Fibroblast of lung (primary cell): Measurements from ENCODE around the gene L2HGDH. TPM values are rescaled to one million over a fixed set of nuclear protein-coding genes. Genes with fewer than 3 reads are reported as not detected.
"Not testable (repeated sequence)": the region's sequence is repeated elsewhere in the genome, so short reads cannot be mapped to it uniquely, and the experiment has no call there.

Experiments used
- DNase-seq, 2 donors: peaks; one replicate each; pipeline versions ENCODE4 v3.0.0 to v3.0.0-alpha.2; 2010; ENCODE audit warnings: low read depth in 2 of 2
- H2AFZ ChIP-seq: 2 replicates; pipeline ENCODE4 v1.5.1; 2012; ENCODE audit warnings: low read length, control low read depth, inconsistent platforms
- H3K27ac ChIP-seq: 2 replicates; pipeline ENCODE4 v1.5.1; 2011; ENCODE audit warnings: low read length, control low read depth; ENCODE audit not compliant: insufficient read depth
- H3K27me3 ChIP-seq: 2 replicates; pipeline ENCODE4 v1.5.1; 2011; ENCODE audit warnings: mild to moderate bottlenecking, low read length; ENCODE audit not compliant: control insufficient read depth, insufficient read depth
- H3K36me3 ChIP-seq: 2 replicates; pipeline ENCODE4 v1.5.1; 2011; ENCODE audit warnings: low read length; ENCODE audit not compliant: control insufficient read depth, insufficient read depth
- H3K4me1 ChIP-seq: 2 replicates; pipeline ENCODE4 v1.5.1; 2011; ENCODE audit warnings: low read length; ENCODE audit not compliant: control insufficient read depth, insufficient read depth; ENCODE audit errors: extremely low read depth
- H3K4me2 ChIP-seq: 2 replicates; pipeline ENCODE4 v1.5.1; 2011; ENCODE audit warnings: low read length, control low read depth; ENCODE audit not compliant: insufficient read depth; ENCODE audit errors: extremely low read depth
- H3K4me3 ChIP-seq, 4 experiments: fragments of 200-600 bp in 1 of 4; sonication (generic) in 1 of 4; replicated peaks in 1 of 4; 2 replicates each; pipeline ENCODE4 v1.5.1; 2011 to 2016; ENCODE audit warnings: low read length in 4 of 4, low read depth in 3 of 4, mild to moderate bottlenecking in 3 of 4, control low read depth in 2 of 4, inconsistent platforms in 1 of 4, mixed read lengths in 1 of 4; ENCODE audit not compliant: insufficient read depth in 1 of 4; ENCODE audit errors: control extremely low read depth in 1 of 4
- H3K79me2 ChIP-seq: 2 replicates; pipeline ENCODE4 v1.5.1; 2012; ENCODE audit warnings: mild to moderate bottlenecking, low read length, inconsistent platforms; ENCODE audit not compliant: control insufficient read depth, insufficient read depth
- H3K9ac ChIP-seq: 2 replicates; pipeline ENCODE4 v1.5.1; 2011; ENCODE audit warnings: mild to moderate bottlenecking, low read length, control low read depth; ENCODE audit not compliant: insufficient read depth
- H3K9me3 ChIP-seq: 2 replicates; pipeline ENCODE4 v1.5.1; 2012; ENCODE audit warnings: low read depth, low read length; ENCODE audit not compliant: control insufficient read depth, insufficient read depth
- H4K20me1 ChIP-seq: 2 replicates; pipeline ENCODE4 v1.5.1; 2011; ENCODE audit warnings: low read length; ENCODE audit not compliant: control insufficient read depth, insufficient read depth; ENCODE audit errors: extremely low read depth
- EZH2 ChIP-seq: IDR thresholded peaks from 2 replicates; pipeline ENCODE4 v1.5.1; 2012; ENCODE audit warnings: low read length, control low read depth, mild to moderate bottlenecking; ENCODE audit errors: missing control alignments
- polyA plus RNA-seq, 2 donors: library from polyadenylated mRNA; depleted of rRNA in 1 of 2; stranded (reverse) in 1 of 2; unstranded in 1 of 2; fragments of >200 nt; gene quantifications; 2 replicates each; pipeline ENCODE4 v1.2.1, GENCODE V29; 2011 to 2012; ENCODE audit warnings: missing spikeins in 1 of 2
- total RNA-seq: library from RNA; depleted of rRNA; stranded (reverse); fragments of >200 nt; gene quantifications from 2 replicates; pipeline ENCODE4 v1.2.1, GENCODE V29; 2014
- TF ChIP-seq, protein P1 (sequence below), 2 donors: IDR thresholded peaks in 1 of 2; conservative IDR thresholded peaks in 1 of 2; 1 replicate in 1 of 2; 2 replicates in 1 of 2; pipeline ENCODE4 v1.5.1; 2011 to 2012; ENCODE audit warnings: low read length in 2 of 2, control low read depth in 1 of 2, inconsistent platforms in 1 of 2, low read depth in 1 of 2, mild to moderate bottlenecking in 1 of 2

L2HGDH gene
- total and polyA plus RNA-seq, 2 donors (not counting 1 experiment from before 2014, with no cell fraction given), result 3.0 to 3.8 TPM

DNA sequence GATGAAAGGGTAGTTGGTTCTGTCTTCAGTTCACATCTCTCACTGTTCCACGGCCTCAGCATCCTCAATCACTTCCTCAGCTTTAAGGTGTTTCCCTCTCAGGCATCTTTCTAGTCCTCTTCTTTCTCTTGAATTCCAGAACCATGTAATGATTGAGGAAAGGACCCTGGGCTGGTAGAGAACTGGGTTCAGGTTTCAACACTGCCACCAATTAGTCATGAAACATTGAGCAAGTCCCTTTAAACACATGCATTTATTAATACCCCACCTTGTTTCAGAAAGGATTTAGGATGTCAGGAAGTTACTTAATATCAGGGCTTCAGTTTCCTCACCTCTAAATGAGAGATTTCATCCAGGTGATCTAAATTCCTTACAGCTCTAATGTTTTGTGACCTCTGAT lies 7.3 kb upstream of the L2HGDH start:
- no peak for TF ChIP-seq EZH2
- TF ChIP-seq, protein P1, sequence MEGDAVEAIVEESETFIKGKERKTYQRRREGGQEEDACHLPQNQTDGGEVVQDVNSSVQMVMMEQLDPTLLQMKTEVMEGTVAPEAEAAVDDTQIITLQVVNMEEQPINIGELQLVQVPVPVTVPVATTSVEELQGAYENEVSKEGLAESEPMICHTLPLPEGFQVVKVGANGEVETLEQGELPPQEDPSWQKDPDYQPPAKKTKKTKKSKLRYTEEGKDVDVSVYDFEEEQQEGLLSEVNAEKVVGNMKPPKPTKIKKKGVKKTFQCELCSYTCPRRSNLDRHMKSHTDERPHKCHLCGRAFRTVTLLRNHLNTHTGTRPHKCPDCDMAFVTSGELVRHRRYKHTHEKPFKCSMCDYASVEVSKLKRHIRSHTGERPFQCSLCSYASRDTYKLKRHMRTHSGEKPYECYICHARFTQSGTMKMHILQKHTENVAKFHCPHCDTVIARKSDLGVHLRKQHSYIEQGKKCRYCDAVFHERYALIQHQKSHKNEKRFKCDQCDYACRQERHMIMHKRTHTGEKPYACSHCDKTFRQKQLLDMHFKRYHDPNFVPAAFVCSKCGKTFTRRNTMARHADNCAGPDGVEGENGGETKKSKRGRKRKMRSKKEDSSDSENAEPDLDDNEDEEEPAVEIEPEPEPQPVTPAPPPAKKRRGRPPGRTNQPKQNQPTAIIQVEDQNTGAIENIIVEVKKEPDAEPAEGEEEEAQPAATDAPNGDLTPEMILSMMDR (conservative IDR thresholded peaks at IDR 0.05 in 1 of 2, IDR thresholded peaks at IDR 0.05 in 1 of 2; ENCODE audit: low read depth in 1 of 2, low read length in 2 of 2), result no peak
- Histone ChIP-seq H3K9me3 (no peaks in the 10 kb centered on the region), H3K27me3 (no peaks in the 10 kb centered on the region), H3K9ac (no peak overlapping the region), H4K20me1 (no peaks in the 10 kb centered on the region), H3K79me2 (peaks cover 3% of the 10 kb centered on the region), H3K27ac (no peak overlapping the region), H3K4me2 (no peak overlapping the region), H3K4me1 (peaks cover 15% of the 10 kb centered on the region), H3K36me3 (peaks cover 3% of the 10 kb centered on the region), H2AFZ (no peak overlapping the region), H3K4me3 (no peak overlapping the region)
- DNase-seq, result peak in 1 of 2 donors; percentile 30

DNA sequence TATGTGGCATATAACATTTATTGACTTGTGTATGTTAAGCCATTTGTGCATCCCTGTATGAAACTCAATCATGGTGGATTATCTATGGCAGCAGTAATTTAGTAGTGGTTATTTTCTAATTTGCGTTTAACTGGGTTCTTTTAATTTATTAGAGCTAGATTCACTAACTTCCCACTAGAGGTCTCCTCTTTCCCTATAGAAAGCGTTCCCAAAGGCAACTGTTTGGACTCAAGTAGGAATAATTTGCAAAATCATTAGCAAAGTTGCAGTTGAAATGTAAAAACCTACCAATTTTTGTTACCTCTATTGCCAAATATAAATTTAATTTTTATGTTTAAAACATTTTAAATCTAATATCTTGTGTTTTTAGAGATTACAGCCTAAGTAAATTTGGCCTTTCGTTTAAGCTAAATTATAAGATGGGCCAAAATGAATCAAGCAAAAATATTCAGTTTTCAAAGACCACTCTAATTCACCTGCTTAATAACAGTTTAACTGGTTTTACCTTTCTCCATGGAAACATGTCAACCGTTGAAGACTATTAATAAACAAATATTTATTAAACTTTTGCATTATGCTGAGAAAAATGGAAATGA lies 6.1 kb upstream of the L2HGDH start:
- H3K79me2 ChIP-seq, result peaks cover 3% of the 10 kb centered on the region
- H3K9me3 ChIP-seq, result no peaks in the 10 kb centered on the region
- DNase-seq, result peak; percentile 38 to 78
- no peak overlapping the region for H3K27ac ChIP-seq
- H3K4me1 ChIP-seq, result peaks cover 17% of the 10 kb centered on the region
- H4K20me1 ChIP-seq, result no peaks in the 10 kb centered on the region
- TF ChIP-seq EZH2, result no peak
- TF ChIP-seq, protein P1 (conservative IDR thresholded peaks at IDR 0.05 in 1 of 2, IDR thresholded peaks at IDR 0.05 in 1 of 2; ENCODE audit: low read depth in 1 of 2, low read length in 2 of 2), result peak; percentile 51 to 67
- H3K4me2 ChIP-seq, result no peak overlapping the region
- no peaks in the 10 kb centered on the region for H3K36me3 ChIP-seq
- no peak overlapping the region for H2AFZ ChIP-seq
- no peak overlapping the region for H3K9ac ChIP-seq
- no peak overlapping the region for H3K4me3 ChIP-seq
- no peaks in the 10 kb centered on the region for H3K27me3 ChIP-seq

DNA sequence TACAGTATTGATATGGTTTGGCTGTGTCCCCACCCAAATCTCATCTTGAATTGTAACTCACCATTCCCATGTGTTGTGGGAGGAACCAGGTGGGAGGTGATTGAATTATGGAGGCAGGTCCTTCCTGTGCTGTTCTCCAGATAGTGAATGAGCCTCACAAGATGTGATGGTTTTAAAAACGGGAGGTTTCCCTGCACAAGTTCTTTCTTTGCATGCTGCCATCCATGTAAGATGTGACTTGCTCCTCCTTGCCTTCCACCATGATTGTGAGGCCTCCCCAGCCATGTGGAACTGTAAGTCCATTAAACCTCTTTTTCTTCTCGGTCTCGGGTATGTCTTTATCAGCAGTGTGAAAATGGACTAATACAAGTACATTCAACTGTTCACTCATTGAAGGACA lies 2.1 kb upstream of the L2HGDH start:
- DNase-seq, H3K79me2 ChIP-seq, H3K9ac ChIP-seq, H3K4me1 ChIP-seq, H3K4me3 ChIP-seq, H3K4me2 ChIP-seq, H3K27ac ChIP-seq, H4K20me1 ChIP-seq, H3K9me3 ChIP-seq, H3K36me3 ChIP-seq, H3K27me3 ChIP-seq, H2AFZ ChIP-seq: not testable (repeated sequence)
